Vagina (tissue), 2 donors: ENCODE results near the gene LMX1B. TPM values are rescaled to one million over a fixed set of nuclear protein-coding genes. Genes with fewer than 3 reads are reported as not detected.

Source experiments
- DNase-seq, 2 donors: peaks; one replicate each; pipeline ENCODE4 v3.0.0-alpha.2; 2017; ENCODE audit errors: extremely low spot score in 2 of 2
- H3K27ac ChIP-seq: fragments of 200-600 bp; sonication (generic); one replicate; pipeline ENCODE4 v1.5.1; 2019
- H3K27me3 ChIP-seq: fragments of 200-600 bp; sonication (generic); one replicate; pipeline ENCODE4 v1.5.1; 2019
- H3K36me3 ChIP-seq, 2 donors: fragments of 200-600 bp; sonication (generic); one replicate each; pipeline ENCODE4 v1.5.1; 2017 to 2019
- H3K4me1 ChIP-seq: fragments of 200-600 bp; sonication (generic); one replicate; pipeline ENCODE4 v1.5.1; 2019
- H3K4me3 ChIP-seq, 2 donors: fragments of 200-600 bp; sonication (generic); 1 replicate in 1 of 2; 2 replicates in 1 of 2; pipeline ENCODE4 v1.5.1; 2016 to 2019
- H3K9me3 ChIP-seq: fragments of 200-600 bp; sonication (generic); one replicate; pipeline ENCODE4 v1.5.1; 2019
- POLR2A ChIP-seq, 2 donors: fragments of 450-650 bp; IDR thresholded peaks; one replicate each; pipeline ENCODE4 v1.6.1; 2017; ENCODE audit warnings: antibody characterized with exemption in 2 of 2, mild to moderate bottlenecking in 2 of 2, moderate library complexity in 2 of 2
- POLR2AphosphoS5 ChIP-seq, 2 donors: sonication (generic); formaldehyde crosslinking; IDR thresholded peaks; one replicate each; pipeline ENCODE4 v1.9.0; 2017; ENCODE audit warnings: antibody characterized with exemption in 2 of 2, mild to moderate bottlenecking in 2 of 2, low read depth in 1 of 2; ENCODE audit not compliant: insufficient read depth in 1 of 2
- intact Hi-C: fragments of 100-400 bp; cut with DNase I; formaldehyde crosslinking; loops from one replicate; pipeline ENCODE4 v1.15.1; 2023
- total RNA-seq: library from RNA; depleted of rRNA; stranded (reverse); fragments of >200 nt; gene quantifications from one replicate; pipeline ENCODE4 v1.2.3, GENCODE V29; 2016
- TF ChIP-seq, protein P1 (sequence below), 3 experiments: fragments of 450-650 bp in 2 of 3; fragments of 200-600 bp in 1 of 3; sonication (generic) in 1 of 3; IDR thresholded peaks; one replicate each; pipeline ENCODE4 v1.5.1; 2017 to 2019; ENCODE audit warnings: antibody characterized with exemption in 3 of 3, mild to moderate bottlenecking in 2 of 3, moderate library complexity in 2 of 3

The LMX1B gene
- total RNA-seq, 1 donor from 2014 or later = not detected

DNA sequence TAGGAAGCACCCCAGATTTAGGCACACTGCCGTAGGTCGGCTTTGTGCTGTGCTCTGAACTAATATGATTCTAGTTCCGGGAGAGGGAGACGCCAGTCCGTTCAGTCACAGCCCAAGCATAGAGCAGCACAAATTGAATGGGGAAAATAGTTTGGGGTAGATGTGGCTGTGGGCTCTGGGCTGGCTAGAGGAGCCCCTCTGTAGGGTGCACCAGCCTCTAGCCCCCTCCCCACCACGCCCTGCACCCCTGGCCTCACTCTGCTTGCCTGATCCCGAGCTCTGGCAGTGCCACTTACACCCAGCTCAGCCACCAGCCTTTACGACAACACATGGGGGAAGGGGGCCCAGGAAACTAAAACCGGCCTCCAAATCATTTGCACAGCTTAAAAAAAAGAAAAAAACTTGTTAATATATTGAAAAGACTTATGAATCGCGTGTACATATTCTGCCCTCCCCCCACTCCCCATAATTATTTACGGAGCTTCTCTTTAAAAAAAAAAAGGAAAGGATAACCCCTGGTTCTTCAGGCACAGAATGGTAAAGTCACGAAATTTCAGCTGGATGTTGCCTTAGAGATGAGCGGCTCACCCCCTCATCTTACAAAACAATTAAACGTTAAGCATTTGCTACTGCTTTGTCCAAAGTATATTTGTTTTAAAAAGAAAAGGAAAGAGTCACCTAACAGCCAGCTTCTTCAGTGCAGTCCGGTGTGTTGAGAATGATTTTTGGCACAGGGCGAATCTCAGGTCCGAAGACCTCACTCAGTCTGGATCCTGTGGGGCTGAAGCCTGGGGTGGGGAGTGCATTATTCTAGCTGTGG is 3.5 kb downstream of the LMX1B start:
- intact Hi-C loops = loop anchor here (5.0 kb wide), 1 partner anchor 1770 kb away; no protein-coding TSS in a partner anchor
- H3K4me1 ChIP-seq = peaks cover 23% of the 10 kb centered on the region
- no peak overlapping the region for H3K4me3 ChIP-seq
- no peaks in the 10 kb centered on the region for H3K36me3 ChIP-seq
- TF ChIP-seq POLR2A (IDR thresholded peaks at IDR 0.05) = no peak
- TF ChIP-seq, protein P1, sequence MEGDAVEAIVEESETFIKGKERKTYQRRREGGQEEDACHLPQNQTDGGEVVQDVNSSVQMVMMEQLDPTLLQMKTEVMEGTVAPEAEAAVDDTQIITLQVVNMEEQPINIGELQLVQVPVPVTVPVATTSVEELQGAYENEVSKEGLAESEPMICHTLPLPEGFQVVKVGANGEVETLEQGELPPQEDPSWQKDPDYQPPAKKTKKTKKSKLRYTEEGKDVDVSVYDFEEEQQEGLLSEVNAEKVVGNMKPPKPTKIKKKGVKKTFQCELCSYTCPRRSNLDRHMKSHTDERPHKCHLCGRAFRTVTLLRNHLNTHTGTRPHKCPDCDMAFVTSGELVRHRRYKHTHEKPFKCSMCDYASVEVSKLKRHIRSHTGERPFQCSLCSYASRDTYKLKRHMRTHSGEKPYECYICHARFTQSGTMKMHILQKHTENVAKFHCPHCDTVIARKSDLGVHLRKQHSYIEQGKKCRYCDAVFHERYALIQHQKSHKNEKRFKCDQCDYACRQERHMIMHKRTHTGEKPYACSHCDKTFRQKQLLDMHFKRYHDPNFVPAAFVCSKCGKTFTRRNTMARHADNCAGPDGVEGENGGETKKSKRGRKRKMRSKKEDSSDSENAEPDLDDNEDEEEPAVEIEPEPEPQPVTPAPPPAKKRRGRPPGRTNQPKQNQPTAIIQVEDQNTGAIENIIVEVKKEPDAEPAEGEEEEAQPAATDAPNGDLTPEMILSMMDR (IDR thresholded peaks at IDR 0.05) = no peak
- TF ChIP-seq POLR2AphosphoS5 (IDR thresholded peaks at IDR 0.05; ENCODE audit: insufficient read depth in 1 of 2, low read depth in 1 of 2) = no peak
- no peaks in the 10 kb centered on the region for H3K9me3 ChIP-seq
- no peak overlapping the region for H3K27ac ChIP-seq
- no peak for DNase-seq
- H3K27me3 ChIP-seq = peaks cover 23% of the 10 kb centered on the region

DNA sequence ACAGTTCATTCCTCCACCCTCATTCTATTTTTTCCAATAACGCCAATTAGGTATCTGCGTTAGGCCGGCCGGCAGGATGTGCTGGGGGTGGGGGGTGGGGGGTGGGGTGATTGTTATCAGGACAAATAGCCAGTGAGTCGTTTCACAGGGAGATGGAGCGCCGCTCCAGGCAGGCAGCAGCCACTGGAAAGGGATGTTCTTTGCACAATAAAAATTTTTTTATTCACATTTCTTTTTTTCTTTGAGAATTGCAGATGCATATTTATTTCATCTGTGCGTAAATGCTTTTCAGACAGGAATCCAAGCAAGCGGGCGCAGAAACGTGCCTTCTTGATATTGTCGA is 4.1 kb downstream of the LMX1B start:
- Histone ChIP-seq H3K4me1 (peaks cover 18% of the 10 kb centered on the region), H3K4me3 (no peak overlapping the region), H3K36me3 (no peaks in the 10 kb centered on the region), H3K27ac (no peak overlapping the region), H3K9me3 (no peaks in the 10 kb centered on the region), H3K27me3 (peaks cover 28% of the 10 kb centered on the region)
- intact Hi-C loops = loop anchor here (5.0 kb wide), 1 partner anchor 1770 kb away; no protein-coding TSS in a partner anchor
- TF ChIP-seq, protein P1 (IDR thresholded peaks at IDR 0.05) = no peak
- DNase-seq = no peak

DNA sequence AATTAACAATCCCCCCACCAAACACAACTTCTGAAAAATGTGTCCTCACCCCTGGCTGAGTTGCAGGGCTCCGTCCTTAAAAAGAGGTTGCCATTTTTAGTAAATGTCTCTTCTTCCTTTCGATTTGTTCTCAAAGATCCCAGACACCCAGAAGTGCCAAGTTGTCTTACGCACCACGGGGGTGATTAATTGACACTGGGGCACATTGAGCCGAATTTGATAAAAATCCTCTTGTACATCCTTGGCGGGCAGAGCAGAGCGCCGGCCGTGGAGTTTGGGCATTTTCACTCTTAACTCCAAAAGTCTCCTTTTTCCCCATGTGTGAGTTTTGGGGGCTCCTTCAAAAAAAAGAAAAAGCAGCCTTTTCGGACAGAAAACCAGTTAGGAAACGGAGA is 4.5 kb downstream of the LMX1B start:
- Histone ChIP-seq H3K36me3 (no peaks in the 10 kb centered on the region), H3K4me1 (peaks cover 14% of the 10 kb centered on the region), H3K9me3 (no peaks in the 10 kb centered on the region), H3K4me3 (no peak overlapping the region), H3K27ac (no peak overlapping the region), H3K27me3 (peaks cover 27% of the 10 kb centered on the region)
- TF ChIP-seq POLR2AphosphoS5 (IDR thresholded peaks at IDR 0.05; ENCODE audit: insufficient read depth in 1 of 2, low read depth in 1 of 2) = no peak
- TF ChIP-seq, protein P1 (IDR thresholded peaks at IDR 0.05) = no peak
- intact Hi-C loops = loop anchor here (5.0 kb wide), 1 partner anchor 1769 kb away; no protein-coding TSS in a partner anchor
- no peak for DNase-seq

DNA sequence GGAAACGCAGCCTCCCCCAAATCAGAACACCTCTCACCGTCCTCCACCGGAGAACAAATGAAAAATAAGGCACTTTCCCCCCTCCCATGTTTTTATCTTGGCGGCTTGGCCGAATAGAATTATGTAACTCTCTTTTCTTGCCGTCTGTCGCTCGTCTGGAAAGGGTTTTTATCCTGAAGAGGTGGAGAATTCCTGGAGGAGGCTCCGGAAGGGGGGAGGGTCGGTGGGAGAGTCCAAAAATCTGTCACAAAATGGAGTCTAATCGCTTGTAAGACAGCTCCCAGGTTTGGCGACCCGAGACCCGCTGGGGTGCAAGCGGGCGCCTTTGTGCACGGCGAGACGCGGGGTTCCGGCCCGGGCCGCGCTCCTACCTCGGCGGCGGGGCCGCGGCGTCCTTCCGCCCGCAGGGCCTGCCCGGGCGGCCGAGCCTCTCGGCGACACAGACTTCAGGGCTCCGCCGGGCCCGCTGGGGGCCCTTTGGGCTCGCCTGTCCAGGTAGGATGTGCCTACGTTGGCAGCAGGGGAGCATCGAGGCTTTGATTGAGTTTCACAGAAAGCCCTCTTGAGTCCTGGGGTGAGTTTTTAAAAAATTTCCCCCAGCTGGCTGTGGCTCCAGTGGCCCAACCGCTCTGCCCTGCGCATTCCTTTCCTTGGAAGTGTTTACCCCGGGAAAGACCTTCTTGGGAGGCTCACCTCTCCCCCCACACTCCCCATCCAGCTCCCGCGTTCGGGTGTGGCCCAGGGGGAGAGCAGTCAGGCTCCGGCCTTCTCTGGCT is 5.0 kb downstream of the LMX1B start:
- H3K9me3 ChIP-seq = no peaks in the 10 kb centered on the region
- no peak overlapping the region for H3K27ac ChIP-seq
- no peak overlapping the region for H3K4me3 ChIP-seq
- DNase-seq = no peak
- peaks cover 31% of the 10 kb centered on the region for H3K27me3 ChIP-seq
- no peaks in the 10 kb centered on the region for H3K36me3 ChIP-seq
- peaks cover 13% of the 10 kb centered on the region for H3K4me1 ChIP-seq
- TF ChIP-seq POLR2A (IDR thresholded peaks at IDR 0.05) (no peak), POLR2AphosphoS5 (IDR thresholded peaks at IDR 0.05; ENCODE audit: insufficient read depth in 1 of 2, low read depth in 1 of 2) (no peak)
- TF ChIP-seq, protein P1 (IDR thresholded peaks at IDR 0.05) = no peak
- intact Hi-C loops = loop anchor here (5.0 kb wide), 1 partner anchor 1769 kb away; no protein-coding TSS in a partner anchor
